Astrocyte of the cerebellum (primary cell): ENCODE data around the gene IFT20.
A peak's percentile ranks its signal among the peaks of the same experiment; 100 is the strongest.

Source experiments
- DNase-seq: peaks from one replicate; pipeline ENCODE4 v3.0.0-alpha.2; 2011; ENCODE audit warnings: low read depth
- H3K4me3 ChIP-seq: 2 replicates; pipeline ENCODE4 v1.5.1; 2011; ENCODE audit warnings: mild to moderate bottlenecking, low read depth, low read length, moderate library complexity
- CTCF ChIP-seq: IDR thresholded peaks from 2 replicates; pipeline ENCODE4 v1.5.1; 2012; ENCODE audit warnings: low read length, low read depth, moderate library complexity, mild to moderate bottlenecking; ENCODE audit errors: missing control alignments
- in situ Hi-C: cut with HindIII; loops from 2 replicates; pipeline ENCODE4 v1.10.0; 2017; ENCODE audit warnings: low sequenced_read_pairs

IFT20 gene

GRCh38 chr17:28363776-28364650 is 28.7 kb upstream of the IFT20 start:
- in situ Hi-C loops = no loop called here
- H3K4me3 ChIP-seq = no peak overlapping the region
- TF ChIP-seq CTCF = no peak
- no peak for DNase-seq

- H3K4me3 ChIP-seq = no peak overlapping the region
- no peak for DNase-seq
- no peak for TF ChIP-seq CTCF
- in situ Hi-C loops = no loop called here
Measured at GRCh38 chr17:28363186-28363585, 27.9 kb upstream of the IFT20 start.

- no peak for DNase-seq
- in situ Hi-C loops = no loop called here
- H3K4me3 ChIP-seq = peak overlapping the region; percentile 95
- no peak for TF ChIP-seq CTCF
Measured at GRCh38 chr17:28357901-28358197, 22.6 kb upstream of the IFT20 start.

GRCh38 chr17:28357061-28357900 is 22.0 kb upstream of the IFT20 start, which contains the start of gene POLDIP2:
POLDIP2 (minus strand) TSS chr17:28357527; CDS start chr17:28357448, 79 bp downstream.
- DNase-seq = peak; percentile 85
- peak within 1 kb of the TSS; percentile 95 for H3K4me3 ChIP-seq
- TF ChIP-seq CTCF = no peak
- in situ Hi-C loops = no loop called here

GRCh38 chr17:28350271-28350670 is 15.0 kb upstream of the IFT20 start:
- H3K4me3 ChIP-seq = no peak overlapping the region
- DNase-seq = no peak
- TF ChIP-seq CTCF = no peak
- in situ Hi-C loops = no loop called here

- in situ Hi-C loops = no loop called here
- DNase-seq = no peak
- H3K4me3 ChIP-seq = no peak overlapping the region
- TF ChIP-seq CTCF = no peak
Measured at GRCh38 chr17:28348979-28349378, 13.7 kb upstream of the IFT20 start.
